GM23338 (cell line): ENCODE measurements around the gene CTRL. TPM values are rescaled to one million over a fixed set of nuclear protein-coding genes. Genes with fewer than 3 reads are reported as not detected.

Experiments used
- CREB1 ChIP-seq: fragments of 250-450 bp; sonication (Bioruptor Pico); IDR thresholded peaks from 2 replicates; pipeline ENCODE4 v1.5.0; 2020; ENCODE audit warnings: low read depth, mild to moderate bottlenecking, moderate library complexity
- EZH2phosphoT487 ChIP-seq: fragments of 200-600 bp; sonication (generic); IDR thresholded peaks from one replicate; pipeline ENCODE4 v1.8.1; 2018; ENCODE audit warnings: antibody characterized with exemption; ENCODE audit not compliant: unreplicated experiment
- POLR2AphosphoS5 ChIP-seq: IDR thresholded peaks from 2 replicates; pipeline ENCODE4 v1.6.1; 2016; ENCODE audit warnings: antibody characterized with exemption, low read depth
- ZNF114 ChIP-seq: fragments of 250-450 bp; sonication (Bioruptor Pico); IDR thresholded peaks from 2 replicates; pipeline ENCODE4 v1.5.0; 2020; ENCODE audit warnings: mild to moderate bottlenecking, moderate library complexity
- ZNF462 ChIP-seq: fragments of 250-450 bp; sonication (Bioruptor Pico); IDR thresholded peaks from 2 replicates; pipeline ENCODE4 v1.5.0; 2020; ENCODE audit warnings: mild to moderate bottlenecking, moderate library complexity
- polyA plus RNA-seq: library from polyadenylated mRNA; unstranded; fragments of >200 nt; fragmentation: Nextera tagmentation; extraction: Ambion mirVana; gene quantifications from 2 replicates; pipeline ENCODE4 v1.2.1, GENCODE V29; 2016
- total RNA-seq: library from RNA; depleted of rRNA; stranded (reverse); fragments of >200 nt; shearing (Covaris generic); gene quantifications from 2 replicates; pipeline ENCODE4 v1.2.3, GENCODE V29; 2014
- TF ChIP-seq, protein P1 (sequence below): IDR thresholded peaks from one replicate; pipeline ENCODE4 v1.6.1; 2018; ENCODE audit warnings: antibody characterized with exemption; ENCODE audit not compliant: unreplicated experiment
- TF ChIP-seq, protein P2 (sequence below): IDR thresholded peaks from 2 replicates; pipeline ENCODE4 v1.6.1; 2016; ENCODE audit warnings: antibody characterized with exemption

CTRL gene
- total and polyA plus RNA-seq, 2 experiments from 2014 or later: 1.6 to 13.0 TPM

DNA sequence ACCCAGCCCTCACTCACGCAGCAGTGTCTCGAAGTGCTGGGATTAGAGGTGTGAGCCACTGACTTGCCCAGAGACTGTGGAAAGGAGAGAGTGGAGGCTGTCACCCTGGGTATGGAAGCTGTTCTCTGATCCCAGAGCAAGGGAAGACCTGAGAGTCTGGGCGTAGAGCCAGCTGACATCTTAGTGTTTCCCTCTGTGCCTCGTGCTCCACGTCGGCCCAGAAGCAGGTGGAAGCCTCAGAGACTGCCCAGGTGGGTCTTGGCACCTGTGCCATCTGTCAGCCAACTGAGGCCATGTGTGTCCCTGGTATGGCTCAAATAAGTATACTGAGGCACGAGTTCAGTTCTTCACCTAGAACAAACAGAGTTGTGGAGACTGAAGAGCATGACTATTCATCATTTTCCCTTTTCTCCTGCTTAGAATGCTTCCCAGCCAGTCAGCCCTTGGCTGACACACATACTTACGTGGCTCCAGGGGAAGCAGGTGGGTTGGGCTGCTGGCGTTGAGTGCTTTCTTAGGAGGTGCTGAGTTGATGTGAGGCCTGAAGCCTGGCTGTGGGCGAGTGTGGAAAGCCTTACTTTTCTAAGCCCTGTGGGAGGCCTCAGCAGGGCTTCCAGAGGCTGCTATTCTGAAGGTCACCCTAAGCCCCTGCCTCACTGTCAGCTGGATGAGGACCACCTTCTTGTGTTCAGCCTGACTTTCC is 8.1 kb downstream of the CTRL start (continued):
- TF ChIP-seq ZNF462 (CRISPR knock-in tag) (no peak), CREB1 (CRISPR knock-in tag) (no peak), POLR2AphosphoS5 (no peak), ZNF114 (CRISPR knock-in tag) (no peak), EZH2phosphoT487 (no peak)
- TF ChIP-seq, protein P1, sequence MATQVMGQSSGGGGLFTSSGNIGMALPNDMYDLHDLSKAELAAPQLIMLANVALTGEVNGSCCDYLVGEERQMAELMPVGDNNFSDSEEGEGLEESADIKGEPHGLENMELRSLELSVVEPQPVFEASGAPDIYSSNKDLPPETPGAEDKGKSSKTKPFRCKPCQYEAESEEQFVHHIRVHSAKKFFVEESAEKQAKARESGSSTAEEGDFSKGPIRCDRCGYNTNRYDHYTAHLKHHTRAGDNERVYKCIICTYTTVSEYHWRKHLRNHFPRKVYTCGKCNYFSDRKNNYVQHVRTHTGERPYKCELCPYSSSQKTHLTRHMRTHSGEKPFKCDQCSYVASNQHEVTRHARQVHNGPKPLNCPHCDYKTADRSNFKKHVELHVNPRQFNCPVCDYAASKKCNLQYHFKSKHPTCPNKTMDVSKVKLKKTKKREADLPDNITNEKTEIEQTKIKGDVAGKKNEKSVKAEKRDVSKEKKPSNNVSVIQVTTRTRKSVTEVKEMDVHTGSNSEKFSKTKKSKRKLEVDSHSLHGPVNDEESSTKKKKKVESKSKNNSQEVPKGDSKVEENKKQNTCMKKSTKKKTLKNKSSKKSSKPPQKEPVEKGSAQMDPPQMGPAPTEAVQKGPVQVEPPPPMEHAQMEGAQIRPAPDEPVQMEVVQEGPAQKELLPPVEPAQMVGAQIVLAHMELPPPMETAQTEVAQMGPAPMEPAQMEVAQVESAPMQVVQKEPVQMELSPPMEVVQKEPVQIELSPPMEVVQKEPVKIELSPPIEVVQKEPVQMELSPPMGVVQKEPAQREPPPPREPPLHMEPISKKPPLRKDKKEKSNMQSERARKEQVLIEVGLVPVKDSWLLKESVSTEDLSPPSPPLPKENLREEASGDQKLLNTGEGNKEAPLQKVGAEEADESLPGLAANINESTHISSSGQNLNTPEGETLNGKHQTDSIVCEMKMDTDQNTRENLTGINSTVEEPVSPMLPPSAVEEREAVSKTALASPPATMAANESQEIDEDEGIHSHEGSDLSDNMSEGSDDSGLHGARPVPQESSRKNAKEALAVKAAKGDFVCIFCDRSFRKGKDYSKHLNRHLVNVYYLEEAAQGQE: no peak
- TF ChIP-seq, protein P2, sequence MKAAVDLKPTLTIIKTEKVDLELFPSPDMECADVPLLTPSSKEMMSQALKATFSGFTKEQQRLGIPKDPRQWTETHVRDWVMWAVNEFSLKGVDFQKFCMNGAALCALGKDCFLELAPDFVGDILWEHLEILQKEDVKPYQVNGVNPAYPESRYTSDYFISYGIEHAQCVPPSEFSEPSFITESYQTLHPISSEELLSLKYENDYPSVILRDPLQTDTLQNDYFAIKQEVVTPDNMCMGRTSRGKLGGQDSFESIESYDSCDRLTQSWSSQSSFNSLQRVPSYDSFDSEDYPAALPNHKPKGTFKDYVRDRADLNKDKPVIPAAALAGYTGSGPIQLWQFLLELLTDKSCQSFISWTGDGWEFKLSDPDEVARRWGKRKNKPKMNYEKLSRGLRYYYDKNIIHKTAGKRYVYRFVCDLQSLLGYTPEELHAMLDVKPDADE: no peak
